Measurements from ENCODE around the gene CFAP52.

The CFAP52 gene

GRCh38 chr17:9677896-9678295, 101.5 kb downstream of the CFAP52 start:
- DNase-seq, result no peak
- Mint-ChIP-seq H3K27ac (no peak overlapping the region), H3K36me3 (ENCODE audit: low read depth) (peaks cover 3% of the 10 kb centered on the region), H3K4me1 (ENCODE audit: low read depth) (peaks cover 13% of the 10 kb centered on the region), H3K9me3 (peaks cover 13% of the 10 kb centered on the region), H3K4me3 (no peak overlapping the region), H3K27me3 (peaks cover 3% of the 10 kb centered on the region)

GRCh38 chr17:9684955-9685621, 108.6 kb downstream of the CFAP52 start:
- peaks cover 12% of the 10 kb centered on the region for H3K9me3 Mint-ChIP-seq
- no peaks in the 10 kb centered on the region for H3K27me3 Mint-ChIP-seq
- peaks cover 2% of the 10 kb centered on the region for H3K36me3 Mint-ChIP-seq (ENCODE audit: low read depth)
- H3K4me1 Mint-ChIP-seq (ENCODE audit: low read depth), result no peaks in the 10 kb centered on the region
- H3K27ac Mint-ChIP-seq, result no peak overlapping the region
- no peak for DNase-seq
- no peak overlapping the region for H3K4me3 Mint-ChIP-seq
